Fibroblast of lung (primary cell): Measurements from ENCODE around the gene PRKCH. TPM values are rescaled to one million over a fixed set of nuclear protein-coding genes. Genes with fewer than 3 reads are reported as not detected.

Experiments used
- DNase-seq, 2 donors: peaks; one replicate each; pipeline versions ENCODE4 v3.0.0 to v3.0.0-alpha.2; 2010; ENCODE audit warnings: low read depth in 2 of 2
- H2AFZ ChIP-seq: 2 replicates; pipeline ENCODE4 v1.5.1; 2012; ENCODE audit warnings: low read length, control low read depth, inconsistent platforms
- H3K27ac ChIP-seq: 2 replicates; pipeline ENCODE4 v1.5.1; 2011; ENCODE audit warnings: low read length, control low read depth; ENCODE audit not compliant: insufficient read depth
- H3K27me3 ChIP-seq: 2 replicates; pipeline ENCODE4 v1.5.1; 2011; ENCODE audit warnings: mild to moderate bottlenecking, low read length; ENCODE audit not compliant: control insufficient read depth, insufficient read depth
- H3K36me3 ChIP-seq: 2 replicates; pipeline ENCODE4 v1.5.1; 2011; ENCODE audit warnings: low read length; ENCODE audit not compliant: control insufficient read depth, insufficient read depth
- H3K4me1 ChIP-seq: 2 replicates; pipeline ENCODE4 v1.5.1; 2011; ENCODE audit warnings: low read length; ENCODE audit not compliant: control insufficient read depth, insufficient read depth; ENCODE audit errors: extremely low read depth
- H3K4me2 ChIP-seq: 2 replicates; pipeline ENCODE4 v1.5.1; 2011; ENCODE audit warnings: low read length, control low read depth; ENCODE audit not compliant: insufficient read depth; ENCODE audit errors: extremely low read depth
- H3K4me3 ChIP-seq, 4 experiments: fragments of 200-600 bp in 1 of 4; sonication (generic) in 1 of 4; replicated peaks in 1 of 4; 2 replicates each; pipeline ENCODE4 v1.5.1; 2011 to 2016; ENCODE audit warnings: low read length in 4 of 4, low read depth in 3 of 4, mild to moderate bottlenecking in 3 of 4, control low read depth in 2 of 4, inconsistent platforms in 1 of 4, mixed read lengths in 1 of 4; ENCODE audit not compliant: insufficient read depth in 1 of 4; ENCODE audit errors: control extremely low read depth in 1 of 4
- H3K79me2 ChIP-seq: 2 replicates; pipeline ENCODE4 v1.5.1; 2012; ENCODE audit warnings: mild to moderate bottlenecking, low read length, inconsistent platforms; ENCODE audit not compliant: control insufficient read depth, insufficient read depth
- H3K9ac ChIP-seq: 2 replicates; pipeline ENCODE4 v1.5.1; 2011; ENCODE audit warnings: mild to moderate bottlenecking, low read length, control low read depth; ENCODE audit not compliant: insufficient read depth
- H3K9me3 ChIP-seq: 2 replicates; pipeline ENCODE4 v1.5.1; 2012; ENCODE audit warnings: low read depth, low read length; ENCODE audit not compliant: control insufficient read depth, insufficient read depth
- H4K20me1 ChIP-seq: 2 replicates; pipeline ENCODE4 v1.5.1; 2011; ENCODE audit warnings: low read length; ENCODE audit not compliant: control insufficient read depth, insufficient read depth; ENCODE audit errors: extremely low read depth
- CTCF ChIP-seq, 2 donors: IDR thresholded peaks in 1 of 2; conservative IDR thresholded peaks in 1 of 2; 1 replicate in 1 of 2; 2 replicates in 1 of 2; pipeline ENCODE4 v1.5.1; 2011 to 2012; ENCODE audit warnings: low read length in 2 of 2, control low read depth in 1 of 2, inconsistent platforms in 1 of 2, low read depth in 1 of 2, mild to moderate bottlenecking in 1 of 2
- EZH2 ChIP-seq: IDR thresholded peaks from 2 replicates; pipeline ENCODE4 v1.5.1; 2012; ENCODE audit warnings: low read length, control low read depth, mild to moderate bottlenecking; ENCODE audit errors: missing control alignments
- polyA plus RNA-seq, 2 donors: library from polyadenylated mRNA; depleted of rRNA in 1 of 2; stranded (reverse) in 1 of 2; unstranded in 1 of 2; fragments of >200 nt; gene quantifications; 2 replicates each; pipeline ENCODE4 v1.2.1, GENCODE V29; 2011 to 2012; ENCODE audit warnings: missing spikeins in 1 of 2
- total RNA-seq: library from RNA; depleted of rRNA; stranded (reverse); fragments of >200 nt; gene quantifications from 2 replicates; pipeline ENCODE4 v1.2.1, GENCODE V29; 2014

The PRKCH gene
- total and polyA plus RNA-seq, 2 donors (not counting 1 experiment from before 2014, with no cell fraction given), result 2.9 to 5.4 TPM

- H3K4me2 ChIP-seq, result peak overlapping the region; percentile 81
- H3K79me2 ChIP-seq, result no peaks in the 10 kb centered on the region
- no peaks in the 10 kb centered on the region for H4K20me1 ChIP-seq
- no peak overlapping the region for H2AFZ ChIP-seq
- TF ChIP-seq CTCF (conservative IDR thresholded peaks at IDR 0.05 in 1 of 2, IDR thresholded peaks at IDR 0.05 in 1 of 2; ENCODE audit: low read depth in 1 of 2, low read length in 2 of 2) (no peak), EZH2 (no peak)
- H3K36me3 ChIP-seq, result no peaks in the 10 kb centered on the region
- H3K4me1 ChIP-seq, result peaks cover 30% of the 10 kb centered on the region
- no peak for DNase-seq
- no peaks in the 10 kb centered on the region for H3K9me3 ChIP-seq
- peak overlapping the region; percentile 59 for H3K9ac ChIP-seq
- no peaks in the 10 kb centered on the region for H3K27me3 ChIP-seq
- no peak overlapping the region for H3K4me3 ChIP-seq
- peak overlapping the region; percentile 89 for H3K27ac ChIP-seq
Observed at GRCh38 chr14:61470961-61471293, 149.5 kb downstream of the PRKCH start.

DNA sequence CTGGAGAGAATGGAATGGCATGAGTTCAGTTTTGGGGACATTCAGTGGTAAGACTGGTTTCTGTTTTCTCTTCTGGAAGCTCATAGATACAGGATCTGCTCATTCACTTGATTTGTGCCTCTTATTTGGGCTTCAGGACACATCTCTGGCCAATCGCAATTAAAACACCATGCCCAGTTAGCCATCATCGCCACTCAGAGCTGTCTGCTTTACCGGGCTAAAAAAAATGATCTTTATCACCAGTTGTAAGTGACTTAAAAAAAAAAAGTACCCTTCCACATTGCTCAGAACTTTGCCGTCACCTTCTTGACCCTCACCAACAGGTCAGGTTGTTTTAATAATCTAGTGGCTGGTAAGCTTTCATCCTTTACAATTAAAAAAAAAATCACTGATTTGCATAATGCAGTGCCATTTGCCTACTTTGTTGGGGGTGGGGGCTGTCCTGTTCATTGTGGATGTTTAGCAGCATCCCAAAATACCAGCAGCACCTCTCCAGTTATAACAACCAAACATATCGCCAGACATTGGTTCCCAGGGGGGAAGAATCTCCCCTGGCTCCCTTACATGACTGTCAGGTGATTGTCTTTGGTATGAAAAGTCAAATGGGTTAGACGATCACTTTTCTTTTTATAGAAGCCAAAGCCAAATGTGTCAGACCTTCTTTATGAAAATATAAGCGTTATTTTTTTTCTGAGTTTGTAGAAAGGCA lies 150.1 kb downstream of the PRKCH start:
- H3K9ac ChIP-seq, result peak overlapping the region; percentile 59
- no peaks in the 10 kb centered on the region for H3K36me3 ChIP-seq
- no peak for TF ChIP-seq EZH2
- TF ChIP-seq CTCF (conservative IDR thresholded peaks at IDR 0.05 in 1 of 2, IDR thresholded peaks at IDR 0.05 in 1 of 2; ENCODE audit: low read depth in 1 of 2, low read length in 2 of 2), result no peak
- H3K79me2 ChIP-seq, result no peaks in the 10 kb centered on the region
- H3K9me3 ChIP-seq, result no peaks in the 10 kb centered on the region
- H2AFZ ChIP-seq, result no peak overlapping the region
- H3K4me1 ChIP-seq, result peaks cover 34% of the 10 kb centered on the region
- H3K27ac ChIP-seq, result peak overlapping the region; percentile 89
- H3K4me3 ChIP-seq, result peak overlapping the region; percentile 45 to 67 (median 54)
- peak overlapping the region; percentile 81 for H3K4me2 ChIP-seq
- H3K27me3 ChIP-seq, result no peaks in the 10 kb centered on the region
- DNase-seq, result peak in 1 of 2 donors; percentile 29
- H4K20me1 ChIP-seq, result no peaks in the 10 kb centered on the region

DNA sequence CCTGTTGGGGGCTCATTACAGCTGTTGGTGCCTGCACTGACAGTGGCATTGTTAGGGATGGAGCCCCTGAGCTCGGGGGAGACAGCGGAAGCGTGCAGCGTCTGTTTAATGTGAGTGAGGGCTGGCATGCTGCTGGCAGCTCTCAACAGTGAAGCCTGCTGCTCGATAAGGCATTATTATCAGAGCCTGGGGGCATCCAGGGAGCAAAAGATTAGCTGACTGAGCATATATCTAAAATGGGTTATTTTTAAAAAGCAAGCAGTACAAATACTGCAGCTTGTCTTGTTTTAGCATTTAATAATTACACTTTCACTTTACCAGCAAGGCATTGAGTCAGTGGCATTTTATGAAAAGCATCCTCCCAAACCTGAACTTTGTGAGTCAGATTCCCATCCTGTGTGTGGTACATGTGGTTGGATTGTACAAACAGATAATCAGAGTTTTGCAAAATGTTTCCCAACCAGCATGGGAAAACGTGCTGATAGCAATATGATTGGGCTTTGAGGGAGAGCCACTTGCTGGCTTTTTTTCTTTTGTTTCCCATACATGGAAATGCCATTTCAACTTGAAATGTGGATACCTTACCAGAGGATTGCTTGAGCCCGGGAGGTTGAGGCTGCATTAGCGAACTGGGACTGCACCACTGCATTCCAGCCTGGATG lies 150.8 kb downstream of the PRKCH start:
- Histone ChIP-seq H3K27me3 (no peaks in the 10 kb centered on the region), H3K4me2 (peak overlapping the region; percentile 81), H4K20me1 (no peaks in the 10 kb centered on the region), H3K79me2 (no peaks in the 10 kb centered on the region), H2AFZ (no peak overlapping the region), H3K36me3 (no peaks in the 10 kb centered on the region), H3K4me3 (peak overlapping the region; percentile 45 to 67 (median 54)), H3K4me1 (peaks cover 32% of the 10 kb centered on the region), H3K9me3 (no peaks in the 10 kb centered on the region), H3K27ac (peak overlapping the region; percentile 89), H3K9ac (peak overlapping the region; percentile 59)
- TF ChIP-seq EZH2, result no peak
- TF ChIP-seq CTCF (conservative IDR thresholded peaks at IDR 0.05 in 1 of 2, IDR thresholded peaks at IDR 0.05 in 1 of 2; ENCODE audit: low read depth in 1 of 2, low read length in 2 of 2), result no peak
- peak; percentile 98 to 99 for DNase-seq
